KOPT-K1 (cell line): ENCODE data around the gene DUSP9.

Experiments used
- H3K27ac ChIP-seq: fragments of 200-600 bp; sonication (generic); 2 replicates; pipeline ENCODE4 v1.5.1; 2016; ENCODE audit warnings: antibody characterized with exemption, mild to moderate bottlenecking, low read depth, low read length; ENCODE audit not compliant: poor library complexity, severe bottlenecking
- H3K36me3 ChIP-seq: fragments of 200-600 bp; sonication (generic); 2 replicates; pipeline ENCODE4 v1.5.1; 2017; ENCODE audit warnings: antibody characterized with exemption, mild to moderate bottlenecking, low read length, moderate library complexity; ENCODE audit not compliant: insufficient read depth
- H3K9me3 ChIP-seq: fragments of 200-600 bp; sonication (generic); 2 replicates; pipeline ENCODE4 v1.5.1; 2017; ENCODE audit warnings: antibody characterized with exemption, low read length, mild to moderate bottlenecking; ENCODE audit not compliant: insufficient read depth, poor library complexity, severe bottlenecking

The DUSP9 gene

DNA sequence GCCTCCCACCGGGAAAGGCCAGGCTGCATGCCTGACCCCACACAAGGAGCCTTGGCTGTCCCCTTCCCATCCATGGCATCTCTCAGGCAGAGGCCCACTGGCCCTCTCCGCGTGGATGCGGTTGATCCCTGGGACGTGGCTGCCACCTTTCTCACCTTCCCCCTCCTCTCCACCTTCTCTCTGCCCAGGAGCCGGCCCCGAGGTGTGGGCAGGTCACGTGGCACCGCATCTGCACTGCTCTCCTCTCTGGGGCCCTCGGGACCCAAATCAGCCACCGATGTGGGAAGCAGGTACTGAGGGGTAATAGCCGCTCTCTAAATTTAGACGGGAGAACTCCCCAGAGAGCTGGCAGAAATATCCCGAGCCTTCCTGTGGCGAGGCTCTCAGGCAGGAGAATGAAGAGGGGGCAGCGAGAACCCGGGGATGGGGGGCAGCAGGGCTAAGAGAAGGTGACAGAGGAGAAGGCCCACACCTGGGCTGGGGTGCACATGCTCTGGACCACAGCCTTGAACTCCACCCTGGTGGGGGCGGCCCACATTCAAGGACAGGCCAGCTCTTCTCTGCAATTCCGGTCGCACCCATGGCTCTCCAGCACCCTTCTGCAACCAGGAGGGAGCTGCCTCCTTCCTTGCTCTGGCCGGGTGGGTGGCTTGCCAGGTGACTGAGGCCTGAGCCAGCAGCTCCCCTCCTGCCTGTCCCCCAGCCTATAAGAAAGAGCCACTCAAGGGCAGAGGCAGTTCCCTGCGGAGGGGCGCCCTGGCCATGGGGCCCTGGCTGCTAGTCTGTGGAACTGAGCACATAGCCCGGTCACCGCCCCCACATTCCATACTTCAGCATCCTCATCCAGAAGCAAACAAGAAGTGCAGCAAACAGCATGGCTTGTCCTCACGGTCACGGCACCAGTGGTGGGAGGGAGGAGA, 9.6 kb upstream of the DUSP9 start:
- Histone ChIP-seq H3K9me3 (no peaks in the 10 kb centered on the region), H3K36me3 (no peaks in the 10 kb centered on the region), H3K27ac (peak overlapping the region; percentile 25)

- Histone ChIP-seq H3K36me3 (no peaks in the 10 kb centered on the region), H3K27ac (peak overlapping the region; percentile 25), H3K9me3 (no peaks in the 10 kb centered on the region)
Observed at GRCh38 chrX:153638041-153638371, 9.0 kb upstream of the DUSP9 start.

- Histone ChIP-seq H3K36me3 (no peaks in the 10 kb centered on the region), H3K9me3 (no peaks in the 10 kb centered on the region), H3K27ac (no peak overlapping the region)
Observed at GRCh38 chrX:153638436-153639176, 8.4 kb upstream of the DUSP9 start.

- no peaks in the 10 kb centered on the region for H3K36me3 ChIP-seq
- H3K9me3 ChIP-seq, result no peaks in the 10 kb centered on the region
- no peak overlapping the region for H3K27ac ChIP-seq
Observed at GRCh38 chrX:153639177-153640044, 7.6 kb upstream of the DUSP9 start.

GRCh38 chrX:153640045-153640686, 6.8 kb upstream of the DUSP9 start:
- H3K27ac ChIP-seq, result no peak overlapping the region
- H3K9me3 ChIP-seq, result no peaks in the 10 kb centered on the region
- H3K36me3 ChIP-seq, result no peaks in the 10 kb centered on the region

DNA sequence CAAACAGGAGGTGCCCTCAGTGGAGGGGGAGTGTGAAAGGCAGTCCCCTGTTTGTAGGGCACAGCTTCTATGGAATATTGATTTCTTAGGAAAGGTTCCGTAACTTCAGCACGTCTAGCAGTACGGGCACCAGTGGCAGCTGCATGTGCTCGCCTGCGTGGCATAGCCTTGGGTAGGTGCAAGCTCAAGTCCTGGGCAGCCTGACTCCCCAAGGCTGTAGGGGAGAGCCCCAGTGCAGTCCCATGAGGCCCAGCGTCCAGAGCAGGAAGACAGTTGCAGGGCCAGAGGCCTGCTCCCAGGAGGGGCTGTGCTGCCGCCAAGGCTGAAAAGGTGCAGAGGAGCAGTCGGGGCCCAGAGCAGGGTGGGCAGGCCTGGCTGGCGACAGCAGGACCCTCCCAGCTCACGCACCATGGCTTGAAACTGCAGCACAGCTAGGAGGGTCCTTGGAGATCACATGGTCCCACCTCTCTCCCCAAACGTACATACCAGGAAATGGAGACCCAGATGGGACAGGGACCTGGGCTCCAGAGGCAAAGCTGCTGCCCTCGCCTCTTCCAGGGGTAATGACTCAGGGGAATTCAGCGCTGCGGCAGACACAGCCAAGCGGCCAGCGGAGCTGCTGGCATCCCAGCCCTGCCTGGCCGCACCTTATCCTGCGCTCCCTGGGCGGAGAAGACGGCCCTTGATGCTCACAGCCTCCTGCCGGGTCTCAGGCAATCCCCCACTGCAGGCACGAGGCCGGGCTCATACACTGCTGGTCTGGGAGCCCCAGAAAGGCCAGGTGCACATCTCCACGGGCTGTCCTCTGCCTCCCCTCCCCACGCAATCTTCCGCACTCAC, 6.0 kb upstream of the DUSP9 start:
- Histone ChIP-seq H3K27ac (no peak overlapping the region), H3K36me3 (no peaks in the 10 kb centered on the region), H3K9me3 (no peaks in the 10 kb centered on the region)

- H3K36me3 ChIP-seq, result no peaks in the 10 kb centered on the region
- H3K27ac ChIP-seq, result no peak overlapping the region
- no peaks in the 10 kb centered on the region for H3K9me3 ChIP-seq
Observed at GRCh38 chrX:153641627-153642026, 5.4 kb upstream of the DUSP9 start.

DNA sequence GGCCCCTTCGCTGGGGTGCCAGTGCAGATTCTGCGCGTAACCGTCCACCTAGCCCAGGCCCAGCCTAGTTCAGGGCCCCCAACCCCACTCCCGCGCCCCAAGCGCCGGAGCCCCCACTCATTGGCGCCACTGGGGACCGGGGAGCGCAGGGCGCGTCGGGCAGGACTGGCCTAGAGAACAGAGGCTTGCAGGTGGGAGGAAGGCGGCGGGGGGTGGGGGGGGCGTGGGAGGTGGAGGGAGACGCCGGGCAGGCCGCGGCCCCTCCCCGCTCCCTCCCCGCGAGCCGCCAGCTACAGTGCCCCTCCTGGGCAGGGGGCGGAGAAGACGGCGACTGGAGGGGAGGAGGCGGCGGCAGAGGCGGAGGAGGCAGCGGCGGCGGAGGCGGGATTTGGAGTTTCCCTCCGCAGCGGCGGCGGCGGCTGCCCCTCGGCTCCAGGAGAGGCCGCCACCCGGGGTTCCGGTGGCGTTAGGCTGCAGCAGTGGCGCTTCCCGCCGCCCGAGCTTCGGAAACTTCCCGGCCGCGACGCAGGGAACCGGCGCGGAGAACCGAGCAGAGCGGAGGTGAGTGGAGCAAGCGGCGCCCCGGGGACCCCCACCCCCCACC, 4.8 kb upstream of the DUSP9 start:
- no peaks in the 10 kb centered on the region for H3K9me3 ChIP-seq
- H3K27ac ChIP-seq, result no peak overlapping the region
- no peaks in the 10 kb centered on the region for H3K36me3 ChIP-seq

DNA sequence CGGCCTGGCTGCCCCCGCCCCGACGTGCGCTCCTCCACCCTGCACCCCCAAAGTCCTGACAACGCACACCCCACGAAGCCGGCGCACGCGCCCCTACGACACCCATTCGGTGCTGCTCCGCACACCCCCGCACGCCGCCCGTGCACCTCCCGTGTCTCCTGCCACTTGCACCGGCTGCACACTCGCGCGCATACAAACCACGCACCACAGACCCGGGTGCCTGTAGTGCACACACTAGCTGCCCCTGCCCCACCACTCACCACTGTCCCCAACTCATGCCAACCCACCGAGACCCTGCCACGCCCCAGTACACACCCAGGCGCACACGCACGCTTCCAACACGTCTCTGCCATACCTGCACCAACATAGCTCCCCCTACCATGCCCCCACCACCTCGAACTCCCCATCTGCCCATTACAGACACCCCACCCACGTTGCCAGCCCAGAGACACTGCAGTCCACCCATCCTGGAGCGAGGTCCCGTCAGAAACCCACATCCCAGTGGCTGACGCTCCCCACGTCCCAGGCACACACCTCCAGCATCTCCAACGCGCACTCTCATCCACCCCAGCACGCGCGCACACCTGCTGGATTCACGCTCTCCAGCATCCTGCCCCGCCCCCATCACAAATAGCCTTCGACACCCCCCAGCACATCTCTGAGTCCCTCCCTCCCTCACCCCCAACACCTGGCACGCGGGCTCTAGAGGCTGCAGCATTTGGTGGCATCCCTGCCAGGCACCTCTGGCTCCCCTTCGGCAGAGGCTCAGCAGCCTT, 4.2 kb upstream of the DUSP9 start:
- Histone ChIP-seq H3K9me3 (no peaks in the 10 kb centered on the region), H3K27ac (no peak overlapping the region)

GRCh38 chrX:153643431-153644351, 3.3 kb upstream of the DUSP9 start:
- Histone ChIP-seq H3K36me3 (no peaks in the 10 kb centered on the region), H3K27ac (no peak overlapping the region), H3K9me3 (no peaks in the 10 kb centered on the region)

More for the DNA sequence above, 4.2 kb upstream of the DUSP9 start:
- no peaks in the 10 kb centered on the region for H3K36me3 ChIP-seq

- no peaks in the 10 kb centered on the region for H3K36me3 ChIP-seq
- no peaks in the 10 kb centered on the region for H3K9me3 ChIP-seq
- no peak overlapping the region for H3K27ac ChIP-seq
Observed at GRCh38 chrX:153644356-153645125, 2.5 kb upstream of the DUSP9 start.

GRCh38 chrX:153645151-153645550, 1.9 kb upstream of the DUSP9 start:
- no peaks in the 10 kb centered on the region for H3K9me3 ChIP-seq
- no peak overlapping the region for H3K27ac ChIP-seq
- no peaks in the 10 kb centered on the region for H3K36me3 ChIP-seq
